Panc1 (cell line): ENCODE data around the gene EEA1. TPM values are rescaled to one million over a fixed set of nuclear protein-coding genes. Genes with fewer than 3 reads are reported as not detected.

Experiments
- ATAC-seq: fragments of 200-7000 bp; cut with Tn5 transposase; 2 replicates; pipeline ENCODE4 v1.9.1; 2020; ENCODE audit warnings: mild to moderate bottlenecking, moderate library complexity
- BruUV-seq: library from RNA; stranded (reverse); fragments of 400-500 nt; replicated peaks from 2 replicates; lab custom pipeline; 2021; lab: Mats Ljungman, UMichigan
- CTCF ChIA-PET: fragments of 300-600 bp; sonication (Branson Sonifier 250); formaldehyde crosslinking; loops from one replicate; lab custom pipeline; 2022; ENCODE audit warnings: antibody characterized with exemption; lab: Charles Lee
- POLR2A ChIA-PET: fragments of 300-600 bp; sonication (Branson Sonifier 250); formaldehyde crosslinking; loops from one replicate; lab custom pipeline; 2022; ENCODE audit warnings: antibody characterized with exemption; lab: Charles Lee
- DNase-seq: peaks from one replicate; pipeline ENCODE4 v3.0.0-alpha.2; 2010; ENCODE audit warnings: low read depth, low spot score
- H3K27ac ChIP-seq: 2 replicates; pipeline ENCODE4 v1.5.1; 2011; ENCODE audit warnings: mild to moderate bottlenecking, low read length, inconsistent platforms
- H3K27me3 ChIP-seq: fragments of 200-500 bp; sonication (Bioruptor generic); 2 replicates; pipeline ENCODE4 v1.6.0; 2014; ENCODE audit warnings: low read length, inconsistent platforms; ENCODE audit not compliant: control insufficient read depth, insufficient read depth
- H3K36me3 ChIP-seq: fragments of 200-500 bp; sonication (Bioruptor generic); 2 replicates; pipeline ENCODE4 v1.5.1; 2014; ENCODE audit warnings: inconsistent platforms, mild to moderate bottlenecking, low read length, moderate library complexity; ENCODE audit not compliant: control insufficient read depth, insufficient read depth
- H3K4me1 ChIP-seq: 2 replicates; pipeline ENCODE4 v1.5.1; 2011; ENCODE audit warnings: inconsistent platforms, mild to moderate bottlenecking, low read length, moderate library complexity; ENCODE audit not compliant: control insufficient read depth, insufficient read depth
- H3K4me3 ChIP-seq, 2 experiments: 2 replicates each; pipeline ENCODE4 v1.5.1; 2011 to 2012; ENCODE audit warnings: low read depth in 2 of 2, low read length in 2 of 2, mild to moderate bottlenecking in 2 of 2, inconsistent platforms in 1 of 2, moderate library complexity in 1 of 2
- H3K9me3 ChIP-seq: fragments of 200-500 bp; sonication (Bioruptor generic); 2 replicates; pipeline ENCODE4 v1.5.1; 2014; ENCODE audit warnings: low read depth, mild to moderate bottlenecking, inconsistent platforms, low read length, moderate library complexity; ENCODE audit not compliant: control insufficient read depth, insufficient read depth
- POLR2AphosphoS5 ChIP-seq: IDR thresholded peaks from 2 replicates; pipeline ENCODE4 v1.6.1; 2012; ENCODE audit warnings: mild to moderate bottlenecking, low read depth, low read length, moderate library complexity
- SIN3A ChIP-seq: IDR thresholded peaks from 2 replicates; pipeline ENCODE4 v1.6.1; 2012; ENCODE audit warnings: low read depth, mild to moderate bottlenecking, low read length, moderate library complexity, borderline replicate concordance; ENCODE audit not compliant: insufficient read depth
- TCF7L2 ChIP-seq: IDR thresholded peaks from 2 replicates; pipeline ENCODE4 v1.6.1; 2011; ENCODE audit warnings: mild to moderate bottlenecking, low read depth, low read length, inconsistent platforms
- in situ Hi-C: cut with HindIII; loops from 2 replicates; pipeline ENCODE4 v1.10.0; 2016; ENCODE audit warnings: low sequenced_read_pairs, low pct_unique_long_range_greater_than_20kb
- intact Hi-C: fragments of 100-400 bp; cut with micrococcal nuclease; formaldehyde crosslinking; loops from one replicate; pipeline ENCODE4 v1.10.0; 2022; ENCODE audit not compliant: unreplicated experiment
- total RNA-seq: library from RNA; stranded (reverse); gene quantifications from one replicate; pipeline ENCODE4 v1.2.1, GENCODE V29; 2021; ENCODE audit not compliant: unreplicated experiment
- TF ChIP-seq, protein P1 (sequence below): fragments of 450-650 bp; IDR thresholded peaks from 2 replicates; pipeline ENCODE4 v1.5.1; 2017; ENCODE audit warnings: mild to moderate bottlenecking
- TF ChIP-seq, protein P2 (sequence below), 2 experiments: IDR thresholded peaks; 2 replicates each; pipeline ENCODE4 v1.6.1; 2011 to 2012; ENCODE audit warnings: low read depth in 2 of 2, control low read depth in 1 of 2, low read length in 1 of 2, mild to moderate bottlenecking in 1 of 2, moderate library complexity in 1 of 2; ENCODE audit not compliant: insufficient read depth in 1 of 2

EEA1 gene
- total RNA-seq, 1 experiment from 2014 or later: 15.1 TPM

DNA sequence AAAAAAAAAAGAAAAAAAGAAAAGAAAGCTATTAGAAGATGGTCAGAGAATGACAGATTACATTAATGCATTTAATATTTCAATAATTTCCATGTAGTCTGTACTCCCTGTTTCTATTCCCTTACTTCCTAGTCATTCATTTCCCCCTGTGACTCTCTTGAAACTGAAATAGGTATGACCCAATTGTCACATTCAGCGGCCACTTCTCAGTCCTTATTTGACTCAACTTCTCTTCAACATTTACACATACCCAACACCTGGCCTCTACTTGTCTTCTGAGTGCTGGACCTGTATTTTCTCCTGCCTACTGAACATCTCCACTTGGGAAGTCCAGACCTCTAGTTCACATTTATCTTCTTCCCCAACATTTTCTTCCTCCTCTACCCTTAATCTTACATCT lies 7.2 kb downstream of the EEA1 start:
- Histone ChIP-seq H3K4me1 (peaks cover 4% of the 10 kb centered on the region), H3K9me3 (no peaks in the 10 kb centered on the region), H3K36me3 (no peaks in the 10 kb centered on the region), H3K4me3 (no peak overlapping the region), H3K27me3 (no peaks in the 10 kb centered on the region), H3K27ac (no peak overlapping the region)
- intact Hi-C loops (no loop called here), in situ Hi-C loops (no loop called here)
- no peak for DNase-seq
- ChIA-PET POLR2A (interaction anchor here (0.6 kb wide), 1 partner anchor 21 kb away, joined by 3 read pairs; no protein-coding TSS in a partner anchor), CTCF (no interaction called here)
- BruUV-seq: no TSS peak
- no peak for ATAC-seq
- TF ChIP-seq TCF7L2: no peak
- TF ChIP-seq, protein P1, sequence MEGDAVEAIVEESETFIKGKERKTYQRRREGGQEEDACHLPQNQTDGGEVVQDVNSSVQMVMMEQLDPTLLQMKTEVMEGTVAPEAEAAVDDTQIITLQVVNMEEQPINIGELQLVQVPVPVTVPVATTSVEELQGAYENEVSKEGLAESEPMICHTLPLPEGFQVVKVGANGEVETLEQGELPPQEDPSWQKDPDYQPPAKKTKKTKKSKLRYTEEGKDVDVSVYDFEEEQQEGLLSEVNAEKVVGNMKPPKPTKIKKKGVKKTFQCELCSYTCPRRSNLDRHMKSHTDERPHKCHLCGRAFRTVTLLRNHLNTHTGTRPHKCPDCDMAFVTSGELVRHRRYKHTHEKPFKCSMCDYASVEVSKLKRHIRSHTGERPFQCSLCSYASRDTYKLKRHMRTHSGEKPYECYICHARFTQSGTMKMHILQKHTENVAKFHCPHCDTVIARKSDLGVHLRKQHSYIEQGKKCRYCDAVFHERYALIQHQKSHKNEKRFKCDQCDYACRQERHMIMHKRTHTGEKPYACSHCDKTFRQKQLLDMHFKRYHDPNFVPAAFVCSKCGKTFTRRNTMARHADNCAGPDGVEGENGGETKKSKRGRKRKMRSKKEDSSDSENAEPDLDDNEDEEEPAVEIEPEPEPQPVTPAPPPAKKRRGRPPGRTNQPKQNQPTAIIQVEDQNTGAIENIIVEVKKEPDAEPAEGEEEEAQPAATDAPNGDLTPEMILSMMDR: no peak

DNA sequence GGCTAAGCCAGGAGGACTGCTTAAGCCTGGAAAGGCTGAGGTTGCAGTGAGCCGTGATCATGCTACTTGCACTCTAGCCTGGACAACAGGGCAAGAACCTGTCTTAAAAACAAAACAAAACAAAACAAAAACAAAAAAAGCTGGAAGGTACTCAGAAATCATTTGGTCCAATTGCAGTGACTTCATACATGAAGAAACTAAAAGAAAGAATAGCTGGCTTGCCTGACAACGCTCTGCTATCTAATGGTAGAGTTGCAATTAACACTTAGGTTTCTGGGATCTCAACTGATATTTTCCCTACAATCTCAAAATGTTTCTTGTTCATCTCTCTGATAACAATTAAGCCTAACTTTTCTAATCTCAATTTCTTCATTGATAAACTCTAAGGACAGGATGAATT lies 13.7 kb downstream of the EEA1 start:
- Histone ChIP-seq H3K4me1 (no peaks in the 10 kb centered on the region), H3K36me3 (no peaks in the 10 kb centered on the region), H3K27ac (no peak overlapping the region), H3K4me3 (no peak overlapping the region), H3K9me3 (no peaks in the 10 kb centered on the region), H3K27me3 (no peaks in the 10 kb centered on the region)
- TF ChIP-seq, protein P1: no peak
- TF ChIP-seq POLR2AphosphoS5 (no peak), SIN3A (no peak), TCF7L2 (no peak)
- TF ChIP-seq, protein P2, sequence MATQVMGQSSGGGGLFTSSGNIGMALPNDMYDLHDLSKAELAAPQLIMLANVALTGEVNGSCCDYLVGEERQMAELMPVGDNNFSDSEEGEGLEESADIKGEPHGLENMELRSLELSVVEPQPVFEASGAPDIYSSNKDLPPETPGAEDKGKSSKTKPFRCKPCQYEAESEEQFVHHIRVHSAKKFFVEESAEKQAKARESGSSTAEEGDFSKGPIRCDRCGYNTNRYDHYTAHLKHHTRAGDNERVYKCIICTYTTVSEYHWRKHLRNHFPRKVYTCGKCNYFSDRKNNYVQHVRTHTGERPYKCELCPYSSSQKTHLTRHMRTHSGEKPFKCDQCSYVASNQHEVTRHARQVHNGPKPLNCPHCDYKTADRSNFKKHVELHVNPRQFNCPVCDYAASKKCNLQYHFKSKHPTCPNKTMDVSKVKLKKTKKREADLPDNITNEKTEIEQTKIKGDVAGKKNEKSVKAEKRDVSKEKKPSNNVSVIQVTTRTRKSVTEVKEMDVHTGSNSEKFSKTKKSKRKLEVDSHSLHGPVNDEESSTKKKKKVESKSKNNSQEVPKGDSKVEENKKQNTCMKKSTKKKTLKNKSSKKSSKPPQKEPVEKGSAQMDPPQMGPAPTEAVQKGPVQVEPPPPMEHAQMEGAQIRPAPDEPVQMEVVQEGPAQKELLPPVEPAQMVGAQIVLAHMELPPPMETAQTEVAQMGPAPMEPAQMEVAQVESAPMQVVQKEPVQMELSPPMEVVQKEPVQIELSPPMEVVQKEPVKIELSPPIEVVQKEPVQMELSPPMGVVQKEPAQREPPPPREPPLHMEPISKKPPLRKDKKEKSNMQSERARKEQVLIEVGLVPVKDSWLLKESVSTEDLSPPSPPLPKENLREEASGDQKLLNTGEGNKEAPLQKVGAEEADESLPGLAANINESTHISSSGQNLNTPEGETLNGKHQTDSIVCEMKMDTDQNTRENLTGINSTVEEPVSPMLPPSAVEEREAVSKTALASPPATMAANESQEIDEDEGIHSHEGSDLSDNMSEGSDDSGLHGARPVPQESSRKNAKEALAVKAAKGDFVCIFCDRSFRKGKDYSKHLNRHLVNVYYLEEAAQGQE (IDR thresholded peaks at IDR 0.05; ENCODE audit: insufficient read depth in 1 of 2, low read depth in 2 of 2, low read length in 1 of 2): no peak
- ChIA-PET POLR2A (no interaction called here), CTCF (no interaction called here)
- in situ Hi-C loops (no loop called here), intact Hi-C loops (no loop called here)
- no peak for DNase-seq
- ATAC-seq: no peak
- no TSS peak for BruUV-seq
